GM18511 (cell line): ENCODE results near the gene HDAC11.
"Not testable (repeated sequence)": the region's sequence is repeated elsewhere in the genome, so short reads cannot be mapped to it uniquely, and the experiment has no call there.

ENCODE experiments used
- ATAC-seq: cut with Tn5 transposase; IDR thresholded peaks from one replicate; pipeline ENCODE4 v1.9.1; 2021; ENCODE audit warnings: mild to moderate bottlenecking, moderate library complexity; ENCODE audit not compliant: unreplicated experiment

HDAC11 gene

DNA sequence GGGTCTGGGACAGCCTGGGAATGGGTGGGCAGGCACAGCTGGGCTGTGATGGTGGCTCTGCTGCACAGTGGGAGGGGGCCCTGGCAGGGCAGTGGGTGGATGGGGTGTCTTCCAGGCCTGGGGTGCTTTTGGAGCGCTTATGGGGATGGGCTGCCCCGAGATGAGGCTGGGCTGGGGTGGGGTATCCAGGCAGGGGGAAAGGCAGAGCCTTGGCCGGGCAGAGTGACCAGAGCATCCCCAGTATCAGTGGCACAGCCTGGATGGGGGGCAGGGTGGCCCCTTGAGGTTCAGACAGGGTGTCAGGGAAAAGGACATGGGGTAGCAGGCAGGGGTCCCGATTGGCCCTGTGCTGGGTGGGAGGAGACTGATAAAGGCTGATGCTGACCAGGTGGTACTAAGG, 26.6 kb downstream of the HDAC11 start:
- no peak for ATAC-seq

DNA sequence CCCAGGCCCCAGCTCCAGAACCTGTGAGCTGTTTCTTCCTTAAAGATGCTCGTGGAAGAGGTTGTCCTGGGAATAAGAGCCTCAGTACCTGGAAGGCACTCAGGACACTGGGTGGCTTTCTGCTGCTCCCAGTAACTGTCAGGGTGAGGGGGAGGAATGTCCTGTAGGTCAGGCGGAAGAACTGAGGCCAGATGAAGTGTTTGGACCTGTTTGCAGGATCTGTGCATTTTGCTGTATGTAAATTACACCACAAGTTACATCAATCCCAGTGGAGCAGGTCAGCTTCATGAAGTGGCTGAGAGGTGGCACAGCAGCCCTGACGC, 27.1 kb downstream of the HDAC11 start:
- no peak for ATAC-seq

DNA sequence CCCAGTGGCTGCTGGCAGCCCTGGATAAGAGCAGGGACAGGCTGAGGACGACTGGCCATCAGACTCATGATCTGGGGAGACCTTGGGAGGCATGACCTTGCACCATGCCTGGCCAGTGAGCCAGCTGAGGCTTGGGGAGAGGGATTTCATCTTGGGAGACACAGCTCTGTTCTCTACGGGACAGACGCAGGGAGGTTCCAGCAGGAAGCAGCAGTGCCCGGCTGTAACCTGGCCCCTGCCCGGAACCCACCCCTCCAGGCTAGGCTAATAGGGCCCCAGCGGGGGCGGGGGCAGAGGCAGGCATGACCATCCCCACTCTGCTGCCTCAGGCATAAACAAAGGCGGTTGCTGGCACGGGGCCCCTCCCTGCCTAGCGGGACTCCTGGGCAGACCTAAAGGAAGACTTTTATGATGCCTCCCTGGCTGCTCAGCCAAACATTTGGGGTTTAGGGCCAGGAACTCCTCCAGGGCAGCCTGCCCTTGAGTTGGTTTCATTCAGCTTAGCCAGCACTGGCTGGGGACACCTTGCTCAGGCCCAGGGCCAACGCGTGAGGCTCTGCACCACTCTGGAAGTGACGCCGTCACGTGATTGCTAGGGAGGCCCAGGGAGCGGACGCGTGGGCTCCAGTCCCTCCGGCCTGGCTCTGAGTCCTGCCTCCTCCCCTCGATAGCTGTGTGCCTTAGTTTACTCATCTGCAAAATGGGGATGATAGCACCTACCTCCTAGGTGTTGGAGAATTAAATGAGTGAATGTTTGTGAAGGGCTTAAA, 27.6 kb downstream of the HDAC11 start:
- no peak for ATAC-seq

DNA sequence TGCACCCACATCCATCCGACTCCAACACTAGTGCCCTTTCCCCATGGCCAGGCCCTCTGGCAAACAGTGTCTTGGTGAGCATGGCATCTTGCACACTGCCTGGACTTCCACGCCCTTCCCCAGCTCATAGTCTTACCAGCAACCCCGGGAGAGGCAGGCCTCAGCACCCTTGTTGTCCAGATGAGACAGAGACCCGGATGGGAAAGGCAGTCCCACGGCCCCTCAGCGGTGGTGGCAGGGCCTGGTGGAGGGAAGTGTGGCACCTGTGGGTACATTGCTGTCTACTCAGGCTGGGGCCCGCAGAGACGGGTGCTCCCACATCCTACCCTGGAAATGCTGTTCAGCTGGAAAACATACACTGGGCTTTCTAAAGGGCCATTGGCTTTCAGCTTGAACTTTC, 28.4 kb downstream of the HDAC11 start:
- no peak for ATAC-seq

DNA sequence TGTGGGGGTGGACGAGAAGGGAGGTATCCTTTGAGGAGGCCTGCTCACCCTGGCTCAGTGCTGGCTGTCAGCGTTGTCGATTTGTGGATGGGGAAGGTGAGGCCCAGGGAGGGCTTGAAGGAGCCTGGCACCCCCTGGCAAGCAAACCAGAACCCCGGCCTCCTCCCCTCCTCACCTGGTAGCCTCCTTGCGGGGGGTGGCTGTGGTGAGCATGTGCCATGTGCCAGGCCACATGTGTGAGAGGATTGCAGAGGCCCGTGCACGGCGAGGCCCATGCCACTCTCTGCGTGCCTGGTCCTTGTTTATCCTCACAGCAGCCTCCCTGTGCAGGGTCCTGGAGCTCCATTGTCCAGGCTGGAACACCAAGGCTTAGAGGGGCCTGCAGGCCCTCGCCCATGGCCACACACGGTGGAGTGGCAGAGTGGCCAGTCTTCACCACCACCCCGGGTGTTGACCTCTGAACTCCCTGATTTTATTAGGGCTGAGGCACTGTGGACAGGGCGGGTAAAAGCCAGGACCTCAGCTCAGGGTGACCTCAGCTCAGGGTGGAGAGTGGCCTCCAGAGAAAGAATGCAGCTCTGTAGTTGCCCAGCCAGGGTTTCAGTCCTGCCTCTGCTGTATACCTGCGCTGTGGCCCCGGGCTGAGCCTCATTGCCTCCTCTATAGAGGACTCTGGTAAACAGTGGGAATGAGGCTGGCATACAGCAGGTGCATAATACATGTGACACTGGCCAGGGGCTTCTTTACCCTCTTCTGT, 29.1 kb downstream of the HDAC11 start:
- no peak for ATAC-seq

DNA sequence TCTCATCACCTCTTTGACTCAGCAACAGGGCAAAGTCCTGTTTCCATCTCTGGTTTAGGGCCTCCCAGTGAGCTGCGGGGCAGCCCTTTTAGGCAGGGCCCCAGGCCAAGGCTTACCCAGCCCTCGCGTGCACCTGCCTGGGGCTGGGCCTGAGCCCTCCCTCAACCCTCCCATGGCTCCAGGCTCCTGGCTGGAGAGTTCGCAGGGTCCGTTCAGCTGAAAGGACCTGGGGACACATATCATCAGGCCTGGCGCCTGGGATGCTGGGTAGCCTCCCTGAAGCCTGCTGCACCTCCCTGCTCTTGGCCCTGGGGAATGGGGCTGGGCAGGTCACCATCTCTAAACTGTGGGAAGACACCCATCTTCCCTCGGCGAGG, 29.7 kb downstream of the HDAC11 start:
- no peak for ATAC-seq

DNA sequence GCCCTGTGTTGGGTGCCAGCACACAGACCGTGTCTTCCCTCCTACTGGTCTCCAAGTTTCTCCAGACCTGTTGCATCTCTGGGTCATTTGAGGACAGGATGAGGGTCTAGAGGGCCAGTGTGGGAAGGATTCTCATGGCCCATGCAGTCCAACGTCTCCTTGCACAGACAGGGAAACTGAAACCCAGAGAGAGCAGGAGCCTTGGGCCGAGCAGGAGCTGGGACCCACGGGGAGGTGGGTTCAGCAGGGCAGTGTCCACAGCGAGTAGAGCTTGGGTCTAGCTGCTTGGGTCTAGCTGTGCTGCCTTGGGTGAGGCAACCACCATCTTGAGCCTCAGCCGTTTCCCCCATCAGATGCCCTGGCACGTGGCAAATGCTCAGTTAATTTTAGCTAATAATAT, 32.3 kb downstream of the HDAC11 start:
- ATAC-seq, result no peak

DNA sequence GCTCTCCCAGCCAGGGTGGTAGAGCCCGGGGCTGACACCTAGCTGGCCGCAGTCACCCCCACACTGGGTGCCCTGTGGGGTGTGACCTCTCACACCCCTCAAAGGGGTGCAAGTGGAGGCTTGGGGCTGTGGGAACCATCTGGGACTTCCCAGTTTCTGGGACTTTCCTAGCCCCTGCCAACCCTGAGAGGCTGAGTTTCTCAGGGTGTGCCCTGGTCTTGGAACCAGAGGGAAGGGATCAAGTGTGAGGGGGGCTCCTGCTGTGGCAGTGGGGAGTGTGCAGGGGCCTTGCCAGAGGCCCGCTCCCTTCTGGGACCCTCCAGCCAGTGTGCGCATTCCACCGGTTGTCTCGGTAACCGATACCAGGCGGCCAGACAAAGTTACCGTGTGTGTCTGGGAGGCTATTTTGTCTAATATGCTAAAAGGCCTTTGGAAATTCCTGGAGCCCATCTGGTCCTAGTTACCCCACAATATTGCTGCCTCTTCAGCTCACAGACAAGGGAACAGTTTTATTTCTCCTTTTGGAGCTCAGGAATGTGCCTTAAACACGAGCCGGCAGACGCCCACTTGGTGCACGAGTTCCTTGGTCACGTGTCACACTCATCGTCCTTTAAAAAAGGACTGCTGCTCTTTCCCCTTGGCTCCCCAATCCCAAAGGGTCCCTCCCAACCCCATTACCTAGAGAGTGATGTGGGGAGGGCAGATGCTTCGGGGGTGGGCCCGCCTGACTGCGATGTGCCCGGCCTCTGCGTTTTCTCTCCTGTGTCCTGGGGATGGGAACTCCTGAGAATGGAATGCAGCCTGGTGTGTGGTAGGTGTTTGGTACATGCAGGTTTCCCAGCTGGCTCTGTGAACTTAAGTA, 33.2 kb downstream of the HDAC11 start:
- no peak for ATAC-seq

DNA sequence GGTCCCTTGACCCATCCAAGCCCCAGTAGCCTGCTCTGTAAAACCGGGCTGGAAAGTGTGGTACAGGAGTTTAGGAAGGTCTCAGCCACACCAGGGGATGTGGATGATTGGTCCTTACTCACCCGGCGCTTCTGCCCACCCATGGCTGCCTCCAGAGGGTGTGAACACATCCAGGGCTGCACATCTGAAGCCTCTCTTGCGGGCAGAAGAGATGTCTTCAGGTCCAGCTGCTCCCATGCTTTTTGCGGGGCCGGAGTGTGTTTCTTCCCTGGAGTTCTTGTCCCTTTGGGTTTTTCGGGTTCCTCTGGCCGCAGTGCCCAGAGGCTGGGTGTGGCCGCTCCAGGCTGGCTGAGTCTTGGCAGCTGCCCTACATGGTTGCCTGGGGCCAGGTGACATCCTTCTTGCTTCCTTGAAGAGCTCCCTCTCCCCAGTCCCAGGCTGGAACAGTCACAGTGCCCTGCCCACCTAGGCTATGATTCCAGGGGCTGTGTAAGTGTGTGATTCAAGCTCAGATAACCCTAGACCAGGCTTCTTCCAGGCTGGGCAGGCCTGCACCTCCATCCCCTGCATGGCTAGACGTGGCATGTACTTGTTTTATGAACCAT, 33.9 kb downstream of the HDAC11 start:
- ATAC-seq, result no peak

DNA sequence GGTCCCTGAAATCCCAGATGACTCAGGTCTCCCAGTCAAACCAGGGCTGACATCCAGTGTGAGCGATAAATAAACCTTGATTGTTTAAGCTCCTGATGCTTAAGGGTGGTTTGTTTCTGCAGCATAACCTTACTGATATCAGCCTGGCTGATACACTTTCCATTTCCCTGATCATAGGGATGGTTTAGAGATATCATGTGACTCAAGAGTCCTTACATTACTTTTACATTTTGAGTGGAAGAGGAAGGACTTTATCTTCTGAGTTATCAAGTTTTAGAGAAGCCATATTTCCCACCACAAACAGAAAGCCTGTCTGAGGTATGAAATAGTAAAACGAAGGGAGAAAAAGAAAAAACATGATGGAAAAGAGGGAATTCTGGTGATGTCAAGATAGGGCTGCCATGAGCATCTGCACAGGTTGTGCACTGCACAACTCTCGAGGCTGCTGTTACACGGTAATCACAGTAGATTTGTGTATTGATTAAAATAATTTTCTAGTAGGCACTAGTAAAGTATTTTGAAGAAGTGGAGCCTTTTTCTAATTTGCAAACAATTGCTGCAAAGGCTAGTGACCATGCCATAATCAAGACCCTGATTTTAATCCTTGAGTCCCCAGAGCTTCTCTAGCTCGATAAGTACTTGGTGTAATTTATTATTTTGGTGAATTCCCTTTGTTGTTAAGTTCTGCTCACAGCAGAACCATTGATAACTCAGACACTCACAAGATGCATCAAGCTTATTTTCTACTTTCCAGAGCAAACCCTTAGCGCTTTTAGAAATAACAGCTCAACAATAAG, 34.7 kb downstream of the HDAC11 start:
- ATAC-seq, result no peak

DNA sequence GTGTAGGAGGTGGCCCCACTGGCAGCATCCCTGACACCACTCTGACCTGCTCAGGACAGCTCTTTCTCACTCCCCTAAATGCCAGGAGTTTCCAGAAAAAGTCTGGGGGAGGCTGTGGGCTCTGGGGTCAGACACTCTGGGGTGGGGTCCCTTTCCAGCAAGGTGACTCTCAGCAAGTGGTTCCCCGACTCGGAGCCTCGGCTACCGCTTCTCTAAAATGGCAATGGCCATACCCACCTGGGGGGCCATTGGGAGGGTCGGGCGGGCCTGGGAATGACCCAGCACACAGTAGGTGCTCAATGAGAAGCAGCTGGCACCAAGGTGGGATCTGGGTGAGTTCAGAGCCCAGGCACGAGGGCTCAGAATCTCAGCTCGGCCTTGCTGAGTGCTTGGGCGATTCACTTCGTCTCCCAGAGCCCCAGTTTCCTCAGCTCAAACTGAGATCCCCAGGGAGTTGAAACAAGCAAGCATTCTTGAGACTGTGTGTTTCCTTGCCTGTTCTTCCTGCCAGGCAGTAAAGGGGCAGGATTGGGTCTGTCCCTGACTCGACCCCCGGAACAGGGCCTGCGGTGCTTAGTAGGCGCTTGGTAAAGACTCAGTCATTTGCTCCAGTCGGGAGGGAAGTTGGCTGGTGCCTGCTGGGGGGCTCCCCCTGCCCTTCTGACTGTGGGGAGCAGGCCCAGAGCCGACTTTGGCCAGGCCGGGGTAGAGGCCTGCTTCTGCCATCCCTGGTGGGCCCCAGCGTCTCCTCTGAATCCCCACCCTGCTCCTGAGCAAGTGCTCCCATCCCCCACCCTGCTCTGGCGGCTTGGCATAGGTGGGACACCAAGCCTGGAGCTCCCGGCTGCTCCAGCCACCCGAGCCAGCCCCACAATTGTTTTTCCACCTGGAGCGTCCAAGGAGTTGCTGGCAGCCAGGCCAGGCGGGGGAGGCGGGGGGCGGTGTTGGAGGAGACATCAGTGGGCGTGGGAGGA, 36.0 kb downstream of the HDAC11 start:
- ATAC-seq, result no peak

DNA sequence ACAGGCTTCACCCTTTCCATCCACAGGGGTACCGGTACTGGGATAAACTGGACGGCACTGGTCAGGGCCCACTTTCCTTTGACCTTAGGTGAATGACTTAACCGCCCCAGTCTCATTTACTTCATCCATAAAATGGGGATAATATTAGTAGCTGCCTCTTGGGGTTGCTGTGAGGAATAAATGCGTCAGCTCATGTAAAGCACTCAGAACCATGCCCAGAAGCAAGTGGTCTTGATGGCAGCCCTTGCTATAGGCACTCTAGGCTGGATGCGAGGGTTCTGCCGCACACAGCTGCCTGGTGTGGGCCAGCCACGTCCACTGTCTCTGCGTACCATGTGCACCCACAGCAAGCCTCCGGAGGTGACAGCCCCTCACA, 36.6 kb downstream of the HDAC11 start:
- no peak for ATAC-seq

DNA sequence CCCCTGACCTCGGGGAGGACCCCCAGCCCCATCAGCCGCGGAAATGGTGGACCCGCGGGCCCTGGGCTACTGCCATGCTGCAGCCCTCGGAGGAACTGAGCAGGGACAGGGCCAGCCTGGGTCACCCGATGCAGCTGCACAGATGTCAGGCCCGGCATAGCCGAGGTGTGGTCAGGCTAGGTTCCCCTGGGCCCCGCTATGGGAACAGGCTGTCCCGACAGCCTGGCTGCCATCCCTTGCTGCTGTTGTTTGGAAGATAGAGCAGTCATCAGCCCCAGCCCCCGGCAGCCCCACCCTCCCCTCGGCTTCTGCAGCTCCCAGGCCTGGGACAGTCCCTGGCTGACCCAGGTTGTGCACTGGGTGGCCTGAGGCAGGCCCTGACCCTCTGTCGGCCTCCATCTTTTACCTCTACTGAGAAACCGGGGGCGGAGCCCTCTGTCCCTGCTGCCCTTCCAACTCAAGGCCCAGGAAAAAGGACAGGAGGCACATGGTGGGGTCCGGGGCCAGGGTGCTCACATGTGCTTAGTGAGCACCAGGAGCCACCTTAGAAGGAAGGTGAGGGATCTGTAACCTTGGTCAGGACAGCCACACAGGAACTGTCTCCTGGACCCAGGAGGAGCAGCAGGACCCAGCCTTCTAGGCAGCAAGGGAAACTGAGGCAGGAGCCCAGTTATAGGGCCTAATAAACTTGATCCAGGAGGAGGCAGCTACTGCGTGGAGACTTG, 37.3 kb downstream of the HDAC11 start:
- ATAC-seq, result no peak

DNA sequence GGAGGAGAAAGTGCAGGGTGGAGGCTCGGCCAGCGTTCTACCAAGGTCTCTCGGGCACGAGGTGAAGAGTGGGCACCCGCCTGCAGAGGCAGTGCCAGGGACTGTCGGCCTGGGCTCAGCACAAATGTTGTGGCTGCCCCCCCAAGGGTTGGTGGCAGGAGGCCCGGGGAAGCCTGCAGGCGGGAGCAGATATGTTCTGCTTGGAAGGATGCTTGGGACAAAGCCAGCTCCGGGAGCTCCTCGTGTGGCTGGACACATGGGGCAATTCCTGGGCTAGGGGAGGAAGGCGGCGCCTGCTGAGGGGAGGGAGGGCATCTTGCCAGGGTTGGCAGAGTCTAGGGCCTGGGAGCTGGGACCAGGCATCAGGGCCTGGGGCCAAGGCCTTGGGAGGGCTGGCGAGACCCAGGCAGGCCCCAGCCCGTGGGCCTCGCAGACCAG, 38.4 kb downstream of the HDAC11 start:
- ATAC-seq, result no peak

DNA sequence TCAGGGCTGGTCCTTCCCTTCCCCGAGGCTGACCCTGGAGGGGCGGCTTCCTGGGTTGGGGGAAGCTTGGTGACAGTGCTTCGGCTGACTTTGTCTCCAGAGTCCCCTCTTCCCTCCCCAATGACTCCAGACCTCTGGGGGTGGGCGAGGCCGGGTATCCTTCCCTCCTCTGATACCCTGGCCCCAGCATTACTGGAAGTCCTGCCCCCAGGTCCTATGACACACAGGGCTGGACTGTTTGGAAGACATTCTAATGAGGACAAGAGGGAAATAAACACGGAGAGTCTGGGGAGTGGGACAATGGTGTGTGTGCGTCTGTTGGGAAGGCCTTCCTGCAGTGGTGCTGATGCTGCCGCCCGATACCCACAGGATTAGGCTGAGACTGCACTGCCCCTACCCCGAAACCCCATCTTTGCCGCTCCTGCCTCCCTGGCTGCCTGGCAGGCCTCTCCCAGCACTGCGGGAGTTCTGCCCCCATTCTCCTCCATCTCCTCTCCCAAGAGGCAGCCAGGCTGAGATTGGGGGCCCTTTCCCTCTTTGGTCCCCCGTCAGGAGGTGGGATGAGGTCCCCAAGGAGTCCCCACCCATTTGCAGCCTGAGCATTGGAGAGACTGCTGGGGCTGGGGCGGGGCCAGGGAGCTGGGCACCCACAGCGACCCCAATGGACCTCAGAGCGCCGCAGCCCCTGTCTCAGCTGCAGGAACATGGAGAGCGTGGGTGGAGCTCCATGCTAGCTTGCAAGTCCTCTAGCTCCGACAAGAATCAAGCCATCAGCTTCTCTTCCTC, 39.1 kb downstream of the HDAC11 start:
- no peak for ATAC-seq

DNA sequence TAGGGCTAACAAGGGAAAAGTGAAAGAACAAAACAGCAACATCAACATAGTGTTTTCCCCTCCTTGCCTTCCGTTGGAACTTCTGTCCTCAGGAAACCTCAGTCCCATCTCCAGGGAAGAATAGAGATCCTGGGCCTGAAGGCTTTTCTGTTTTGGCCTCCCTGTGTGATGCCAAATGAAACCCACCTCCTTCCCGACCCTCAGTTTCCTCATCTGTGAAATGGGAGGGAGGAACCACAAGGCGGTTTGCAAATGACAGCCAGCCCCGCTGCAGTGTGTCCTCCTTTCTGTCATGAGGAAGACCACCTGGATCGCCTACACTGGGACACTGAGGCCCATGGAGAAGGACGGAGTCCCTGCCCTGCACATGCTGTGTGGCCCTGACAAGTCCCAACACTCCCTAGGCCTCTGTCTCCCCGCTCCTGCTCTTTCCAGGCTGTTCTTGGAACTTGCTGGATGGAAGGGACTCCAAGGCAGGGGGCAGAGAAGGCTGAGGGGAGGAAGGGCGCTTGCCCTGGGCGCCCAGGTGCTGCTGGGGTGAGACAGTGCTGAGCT, 40.3 kb downstream of the HDAC11 start:
- no peak for ATAC-seq

DNA sequence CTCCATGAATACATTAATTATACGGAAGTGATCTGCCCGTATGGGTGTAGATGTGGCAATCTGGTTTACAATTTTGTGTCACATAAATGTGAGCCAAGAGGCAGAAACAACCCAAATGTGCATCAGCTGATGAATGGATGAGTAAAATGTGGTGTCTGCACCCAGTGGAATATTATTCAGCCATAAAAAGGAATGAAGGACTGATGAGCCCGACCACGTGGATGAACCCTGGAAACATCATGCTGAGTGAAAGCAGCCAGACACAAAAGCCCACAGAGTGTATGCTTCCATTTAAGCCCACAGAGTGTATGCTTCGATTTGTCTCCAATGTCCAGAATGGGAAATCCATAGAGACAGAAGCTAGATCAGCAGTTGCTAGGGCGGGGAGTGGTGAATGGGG, 41.2 kb downstream of the HDAC11 start:
- no peak for ATAC-seq

DNA sequence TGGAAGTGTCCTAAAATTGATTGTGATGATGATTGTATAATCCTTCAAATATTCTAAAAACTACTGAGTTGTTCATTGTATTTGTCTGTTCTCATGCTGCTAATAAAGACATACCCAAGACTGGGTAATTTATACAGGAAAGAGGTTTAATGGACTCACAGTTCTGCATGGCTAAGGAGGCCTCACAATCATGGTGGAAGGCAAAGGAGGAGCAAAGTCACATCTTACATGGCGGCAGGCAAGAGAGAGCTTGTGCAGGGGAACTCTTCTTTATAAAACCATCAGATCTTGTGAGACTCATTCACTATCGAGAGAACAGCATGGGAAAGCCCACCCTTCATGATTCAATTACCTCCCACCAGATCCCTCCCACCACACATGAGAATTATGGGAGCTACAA, 41.6 kb downstream of the HDAC11 start:
- ATAC-seq, result not testable (repeated sequence)
